AG20443 (cell line): Measurements from ENCODE around the gene MYH6.
"Not testable (repeated sequence)": the region's sequence is repeated elsewhere in the genome, so short reads cannot be mapped to it uniquely, and the experiment has no call there.

Experiments
- DNase-seq: peaks from one replicate; pipeline ENCODE4 v3.0.0; 2012; ENCODE audit warnings: low spot score, mixed read lengths

The MYH6 gene

GRCh38 chr14:23414254-23414653 lies 6.2 kb upstream of the MYH6 start:
- no peak for DNase-seq

- DNase-seq, result no peak
Observed at GRCh38 chr14:23413681-23414080, 5.6 kb upstream of the MYH6 start.

- DNase-seq, result no peak
Observed at GRCh38 chr14:23411563-23412525, 3.8 kb upstream of the MYH6 start.

GRCh38 chr14:23409966-23410635 lies 2.0 kb upstream of the MYH6 start:
- DNase-seq, result no peak

GRCh38 chr14:23409475-23409874 lies 1.4 kb upstream of the MYH6 start:
- DNase-seq, result no peak

- DNase-seq, result no peak
Observed at GRCh38 chr14:23408307-23408630, 196 bp upstream of the MYH6 start.

- DNase-seq, result no peak
Observed at GRCh38 chr14:23406725-23407355, 1.2 kb downstream of the MYH6 start.

GRCh38 chr14:23406244-23406643 lies 1.8 kb downstream of the MYH6 start:
- DNase-seq, result no peak

GRCh38 chr14:23405516-23406025 lies 2.5 kb downstream of the MYH6 start:
- DNase-seq, result no peak

- no peak for DNase-seq
Observed at GRCh38 chr14:23405096-23405495, 3.0 kb downstream of the MYH6 start.

GRCh38 chr14:23404331-23404900 lies 3.7 kb downstream of the MYH6 start:
- DNase-seq, result no peak

GRCh38 chr14:23403908-23404307 lies 4.2 kb downstream of the MYH6 start:
- DNase-seq, result no peak

GRCh38 chr14:23403139-23403438 lies 5.0 kb downstream of the MYH6 start:
- DNase-seq, result no peak

GRCh38 chr14:23402296-23403138 lies 5.6 kb downstream of the MYH6 start:
- no peak for DNase-seq

GRCh38 chr14:23401291-23401690 lies 6.8 kb downstream of the MYH6 start:
- DNase-seq, result no peak

GRCh38 chr14:23400496-23401149 lies 7.5 kb downstream of the MYH6 start:
- not testable (repeated sequence) for DNase-seq

- no peak for DNase-seq
Observed at GRCh38 chr14:23399591-23399990, 8.5 kb downstream of the MYH6 start.

- DNase-seq, result no peak
Observed at GRCh38 chr14:23399136-23399535, 8.9 kb downstream of the MYH6 start.

- DNase-seq, result no peak
Observed at GRCh38 chr14:23398348-23398747, 9.7 kb downstream of the MYH6 start.

- no peak for DNase-seq
Observed at GRCh38 chr14:23396781-23397407, 11.2 kb downstream of the MYH6 start.

GRCh38 chr14:23396126-23396525 lies 11.9 kb downstream of the MYH6 start:
- DNase-seq, result no peak
